Left lung (tissue), 10 donors: ENCODE results near the gene SLC4A5. TPM values are rescaled to one million over a fixed set of nuclear protein-coding genes. Genes with fewer than 3 reads are reported as not detected.

Source experiments
- ATAC-seq: fragments of 200-7000 bp; cut with Tn5 transposase; one replicate; pipeline ENCODE4 v1.9.1; 2020; ENCODE audit warnings: moderate library complexity
- DNase-seq, 4 donors: peaks; one replicate each; pipeline ENCODE4 v3.0.0-alpha.2; 2013 to 2020
- H3K27ac ChIP-seq, 2 donors: fragments of 200-600 bp; sonication (generic) in 1 of 2; one replicate each; pipeline versions ENCODE4 v1.5.0 to v1.8.0; 2020 to 2021
- H3K27me3 ChIP-seq, 2 donors: fragments of 200-600 bp; sonication (generic) in 1 of 2; one replicate each; pipeline versions ENCODE4 v1.5.0 to v1.8.0; 2020 to 2021
- H3K36me3 ChIP-seq, 2 donors: fragments of 200-600 bp; sonication (generic) in 1 of 2; one replicate each; pipeline versions ENCODE4 v1.5.0 to v1.8.0; 2020 to 2021
- H3K4me1 ChIP-seq, 2 donors: fragments of 200-600 bp; one replicate each; pipeline ENCODE4 v1.8.0; 2021
- H3K4me3 ChIP-seq, 2 donors: fragments of 200-600 bp; sonication (generic) in 1 of 2; one replicate each; pipeline versions ENCODE4 v1.5.0 to v1.8.0; 2020 to 2021; ENCODE audit warnings: mild to moderate bottlenecking in 1 of 2
- H3K9me3 ChIP-seq, 2 donors: fragments of 200-600 bp; sonication (generic) in 1 of 2; one replicate each; pipeline versions ENCODE4 v1.5.0 to v1.8.0; 2020 to 2021
- CTCF ChIP-seq, 2 donors: fragments of 200-600 bp; sonication (generic) in 1 of 2; IDR thresholded peaks; one replicate each; pipeline versions ENCODE4 v1.5.0 to v1.8.0; 2021; ENCODE audit warnings: antibody characterized with exemption in 2 of 2
- intact Hi-C, 2 donors: fragments of 100-400 bp; cut with DNase I; formaldehyde crosslinking; loops; one replicate each; pipeline versions ENCODE4 v1.11.2 to v1.14.2; 2022
- polyA plus RNA-seq, 6 donors: library from polyadenylated mRNA; unstranded; fragments of 120-200 nt; gene quantifications; one replicate each; pipeline ENCODE4 v1.2.1, GENCODE V29; 2013; ENCODE audit not compliant: insufficient read length in 6 of 6
- total RNA-seq, 2 donors: library from RNA; stranded (reverse); fragmentation: NEBNext Ultra II Directional; extraction: Animal tissue kit (Norgen Biotek cat#: 25700); gene quantifications; one replicate each; pipeline ENCODE4 v1.2.1, GENCODE V29; 2021
- donor health status: DM: no; HTN: yes; CAD: no.
- donor health status: DM: no; HTN: no; CAD: no.

Gene SLC4A5
- total and polyA plus RNA-seq, 8 donors = 2.0 to 13.8 (median 8.0) TPM

DNA sequence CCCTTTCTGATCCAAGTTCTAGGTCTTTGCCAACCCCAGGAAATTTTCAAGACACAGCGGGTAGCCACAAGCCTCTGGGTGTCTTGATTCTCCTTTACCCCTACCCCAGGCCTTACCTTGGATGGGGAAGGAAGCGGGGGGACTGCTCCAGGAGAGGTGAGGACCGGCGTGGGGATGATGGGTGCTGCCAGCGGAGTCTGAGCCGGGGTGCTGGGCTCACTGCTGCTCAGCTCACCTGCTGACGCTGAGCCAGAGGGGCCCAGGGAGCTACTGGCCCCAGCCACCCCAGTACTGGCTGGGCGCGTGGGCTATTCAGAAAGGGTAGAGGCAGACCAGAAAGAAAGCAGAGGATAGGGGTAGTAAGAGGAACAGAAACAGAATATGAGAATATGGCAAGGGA, 28.2 kb upstream of the SLC4A5 start:
- Histone ChIP-seq H3K27me3 (no peaks in the 10 kb centered on the region), H3K27ac (no peak overlapping the region), H3K36me3 (peaks cover 0 to 67% of the 10 kb centered on the region in 2 donors), H3K9me3 (no peaks in the 10 kb centered on the region), H3K4me3 (no peak overlapping the region), H3K4me1 (peaks cover 0 to 2% of the 10 kb centered on the region in 2 donors)
- ATAC-seq (no peak), DNase-seq (no peak)
- intact Hi-C loops = no loop called here
- no peak for TF ChIP-seq CTCF (IDR thresholded peaks at IDR 0.05)

GRCh38 chr2:74369976-74370375, 26.8 kb upstream of the SLC4A5 start:
- intact Hi-C loops = no loop called here
- no peaks in the 10 kb centered on the region for H3K9me3 ChIP-seq
- H3K36me3 ChIP-seq = peaks cover 0 to 72% of the 10 kb centered on the region in 2 donors
- H3K27ac ChIP-seq = no peak overlapping the region
- TF ChIP-seq CTCF (IDR thresholded peaks at IDR 0.05) = no peak
- no peaks in the 10 kb centered on the region for H3K27me3 ChIP-seq
- peaks cover 0 to 2% of the 10 kb centered on the region in 2 donors for H3K4me1 ChIP-seq
- DNase-seq = no peak
- ATAC-seq = no peak
- H3K4me3 ChIP-seq = no peak overlapping the region

DNA sequence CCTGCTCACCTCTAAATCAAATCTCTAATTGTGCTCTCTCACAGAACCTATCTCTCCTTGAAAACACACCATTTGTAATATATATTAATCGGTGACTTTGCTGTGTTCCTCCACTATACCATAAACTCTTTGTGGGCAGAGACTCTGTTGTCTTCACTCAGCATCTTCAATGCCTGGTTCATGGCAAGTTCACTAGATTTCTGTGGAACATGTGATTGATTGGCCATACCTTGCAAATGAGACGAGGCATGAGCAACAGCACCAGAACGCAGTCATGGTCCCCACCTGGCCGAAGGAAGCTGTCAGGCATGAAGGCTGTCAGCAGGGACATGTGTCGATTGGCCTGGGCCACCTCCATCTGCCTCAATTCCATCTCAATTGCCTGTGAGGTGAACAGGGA, 25.3 kb upstream of the SLC4A5 start:
- H3K4me3 ChIP-seq = no peak overlapping the region

DNA sequence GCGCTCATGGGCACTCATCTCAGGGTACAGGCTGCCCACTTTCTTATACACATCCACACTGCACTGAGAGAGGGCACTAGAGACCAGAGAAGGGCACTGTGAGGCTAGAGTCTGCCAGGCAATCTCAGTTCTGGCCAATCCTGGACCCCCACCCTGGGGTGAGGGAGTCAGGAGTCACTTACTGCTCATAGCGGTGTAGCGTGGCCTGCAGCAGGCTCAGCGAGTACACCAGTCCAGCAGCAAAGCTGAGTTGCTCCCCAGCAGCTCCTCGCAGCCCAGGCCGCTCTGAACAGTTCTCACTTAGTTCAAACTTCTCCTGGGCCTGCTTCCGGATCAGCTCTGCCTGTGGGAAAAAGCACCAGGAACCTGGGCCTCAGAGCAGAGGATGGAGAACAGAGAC, 24.6 kb upstream of the SLC4A5 start:
- no peak overlapping the region for H3K4me3 ChIP-seq
- intact Hi-C loops = no loop called here
- TF ChIP-seq CTCF (IDR thresholded peaks at IDR 0.05) = no peak
- H3K9me3 ChIP-seq = no peaks in the 10 kb centered on the region
- ATAC-seq (no peak), DNase-seq (no peak)
- peaks cover 0 to 94% of the 10 kb centered on the region in 2 donors for H3K36me3 ChIP-seq
- H3K4me1 ChIP-seq = no peaks in the 10 kb centered on the region
- H3K27me3 ChIP-seq = no peaks in the 10 kb centered on the region
- no peak overlapping the region for H3K27ac ChIP-seq

More for the DNA sequence above, 25.3 kb upstream of the SLC4A5 start:
- no peaks in the 10 kb centered on the region for H3K4me1 ChIP-seq
- ATAC-seq (no peak), DNase-seq (no peak)
- no peak for TF ChIP-seq CTCF (IDR thresholded peaks at IDR 0.05)
- H3K36me3 ChIP-seq = peaks cover 0 to 86% of the 10 kb centered on the region in 2 donors
- no peak overlapping the region for H3K27ac ChIP-seq
- intact Hi-C loops = no loop called here
- H3K27me3 ChIP-seq = no peaks in the 10 kb centered on the region
- no peaks in the 10 kb centered on the region for H3K9me3 ChIP-seq

- no peak for DNase-seq
- Histone ChIP-seq H3K27me3 (no peaks in the 10 kb centered on the region), H3K9me3 (no peaks in the 10 kb centered on the region), H3K4me1 (no peaks in the 10 kb centered on the region), H3K4me3 (no peak overlapping the region), H3K36me3 (peaks cover 0 to 100% of the 10 kb centered on the region in 2 donors), H3K27ac (no peak overlapping the region)
- no peak for ATAC-seq
- TF ChIP-seq CTCF (IDR thresholded peaks at IDR 0.05) = no peak
- intact Hi-C loops = no loop called here
These were observed 22.8 kb upstream of the SLC4A5 start for GRCh38 chr2:74366036-74366435.
